ENCODE measurements around the gene POGZ.

Gene POGZ

DNA sequence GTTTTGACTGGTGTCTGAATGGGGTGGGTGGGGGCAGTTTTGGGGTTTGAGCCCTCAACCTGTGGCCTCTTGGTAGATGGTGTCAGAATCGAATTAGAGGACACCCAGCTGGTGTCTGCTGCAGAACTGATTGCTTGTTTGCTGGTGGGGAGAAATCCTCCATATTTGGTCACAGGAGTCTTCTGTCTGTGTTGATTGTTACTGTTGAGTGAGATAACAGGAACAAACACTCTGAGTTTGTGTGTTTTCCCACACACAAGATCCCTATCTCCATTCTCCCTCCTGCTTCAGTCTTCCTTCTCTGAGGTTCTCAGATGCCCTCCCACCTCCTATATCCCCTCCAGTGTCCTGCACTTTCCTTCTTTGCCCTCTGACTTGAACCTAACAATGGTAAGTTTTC, 32.8 kb upstream of the POGZ start:
- peaks cover 5% of the 10 kb centered on the region for H3K4me1 ChIP-seq (ENCODE audit: control insufficient read depth, insufficient read depth, low read depth, low read length)
- no peaks in the 10 kb centered on the region for H3K9me3 ChIP-seq (ENCODE audit: control insufficient read depth, low read length)
- DNase-seq = no peak
- H2BK120ac ChIP-seq (ENCODE audit: low read depth, low read length) = no peak overlapping the region
- no peak overlapping the region for H2AFZ ChIP-seq (ENCODE audit: low read depth, low read length)
- no peak overlapping the region for H3K4me3 ChIP-seq (ENCODE audit: insufficient read depth in 1 of 2, low read depth in 1 of 2, low read length in 2 of 2)
- peak overlapping the region; percentile 1 for H2BK5ac ChIP-seq (ENCODE audit: low read depth, low read length, poor library complexity, severe bottlenecking)
- H2BK15ac ChIP-seq (ENCODE audit: low read depth, poor library complexity, severe bottlenecking) = no peak overlapping the region
- peaks cover 0 to 17% of the 10 kb centered on the region in 2 experiments for H3K27me3 ChIP-seq (ENCODE audit: control insufficient read depth in 1 of 2, insufficient read depth in 1 of 2, low read length in 2 of 2)
- H4K8ac ChIP-seq (ENCODE audit: low read length) = no peak overlapping the region
- H3K23ac ChIP-seq (ENCODE audit: low read length in 2 of 2) = no peak overlapping the region
- H3K36me3 ChIP-seq (ENCODE audit: control insufficient read depth in 1 of 2, insufficient read depth in 2 of 2, low read depth in 1 of 2, low read length in 2 of 2) = no peaks in the 10 kb centered on the region
- 60% methylated on average over 1 of the region's 1 CpG for WGBS
- no peak overlapping the region for H3K27ac ChIP-seq (ENCODE audit: low read length, poor library complexity, severe bottlenecking)
- no peak overlapping the region for H3K4ac ChIP-seq (ENCODE audit: low read depth in 1 of 2, low read length in 2 of 2)
- no peak overlapping the region for H2BK12ac ChIP-seq (ENCODE audit: low read length in 2 of 2)
- no peak overlapping the region for H3K14ac ChIP-seq (ENCODE audit: low read length in 2 of 2)
- no peak overlapping the region for H3K4me2 ChIP-seq (ENCODE audit: low read length, poor library complexity, severe bottlenecking)
- H2AK5ac ChIP-seq (ENCODE audit: low read length, severe bottlenecking) = no peak overlapping the region
- no peak overlapping the region for H3K9ac ChIP-seq (ENCODE audit: low read length)
- H4K91ac ChIP-seq (ENCODE audit: low read length) = no peak overlapping the region
- peak overlapping the region in 1 of 2 experiments; percentile 34 for H3K18ac ChIP-seq (ENCODE audit: low read depth in 1 of 2, low read length in 2 of 2)
- no peaks in the 10 kb centered on the region for H3K79me1 ChIP-seq (replicated peaks; ENCODE audit: low read length, poor library complexity, severe bottlenecking)

DNA sequence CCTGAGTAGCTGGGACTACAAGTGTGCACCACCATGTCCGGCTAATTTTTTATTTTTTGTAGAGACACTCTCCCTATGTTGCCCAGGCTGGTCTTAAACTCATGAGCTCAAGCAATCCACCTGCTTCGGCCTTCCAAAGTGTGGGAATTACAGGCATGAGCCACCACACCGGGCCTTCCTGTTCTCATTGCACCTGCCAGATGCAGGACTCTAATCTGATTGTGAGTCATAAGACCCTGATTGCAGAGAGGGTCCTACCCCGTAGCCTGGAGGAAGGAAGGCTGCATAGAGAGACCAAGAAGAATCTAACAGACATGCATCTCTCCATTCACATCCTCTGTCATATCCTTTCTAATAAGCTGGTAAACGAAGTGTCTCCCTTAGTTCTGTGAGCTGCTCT, 32.3 kb upstream of the POGZ start:
- DNase-seq = no peak
- H3K4me1 ChIP-seq (ENCODE audit: control insufficient read depth, insufficient read depth, low read depth, low read length) = peaks cover 5% of the 10 kb centered on the region
- H2AFZ ChIP-seq (ENCODE audit: low read depth, low read length) = no peak overlapping the region
- H4K8ac ChIP-seq (ENCODE audit: low read length) = no peak overlapping the region
- H3K4ac ChIP-seq (ENCODE audit: low read depth in 1 of 2, low read length in 2 of 2) = no peak overlapping the region
- H3K27ac ChIP-seq (ENCODE audit: low read length, poor library complexity, severe bottlenecking) = no peak overlapping the region
- H3K27me3 ChIP-seq (ENCODE audit: control insufficient read depth in 1 of 2, insufficient read depth in 1 of 2, low read length in 2 of 2) = peaks cover 0 to 17% of the 10 kb centered on the region in 2 experiments
- H3K14ac ChIP-seq (ENCODE audit: low read length in 2 of 2) = no peak overlapping the region
- H3K9ac ChIP-seq (ENCODE audit: low read length) = no peak overlapping the region
- H2BK12ac ChIP-seq (ENCODE audit: low read length in 2 of 2) = no peak overlapping the region
- H2BK15ac ChIP-seq (ENCODE audit: low read depth, poor library complexity, severe bottlenecking) = no peak overlapping the region
- no peak overlapping the region for H3K23ac ChIP-seq (ENCODE audit: low read length in 2 of 2)
- 74% methylated on average over 5 of the region's 5 CpGs for WGBS
- no peak overlapping the region for H3K4me3 ChIP-seq (ENCODE audit: insufficient read depth in 1 of 2, low read depth in 1 of 2, low read length in 2 of 2)
- H3K18ac ChIP-seq (ENCODE audit: low read depth in 1 of 2, low read length in 2 of 2) = no peak overlapping the region
- H2AK5ac ChIP-seq (ENCODE audit: low read length, severe bottlenecking) = no peak overlapping the region
- no peak overlapping the region for H4K91ac ChIP-seq (ENCODE audit: low read length)
- H2BK5ac ChIP-seq (ENCODE audit: low read depth, low read length, poor library complexity, severe bottlenecking) = peak overlapping the region; percentile 1
- H3K9me3 ChIP-seq (ENCODE audit: control insufficient read depth, low read length) = no peaks in the 10 kb centered on the region
- no peaks in the 10 kb centered on the region for H3K79me1 ChIP-seq (replicated peaks; ENCODE audit: low read length, poor library complexity, severe bottlenecking)
- H3K36me3 ChIP-seq (ENCODE audit: control insufficient read depth in 1 of 2, insufficient read depth in 2 of 2, low read depth in 1 of 2, low read length in 2 of 2) = no peaks in the 10 kb centered on the region
- H3K4me2 ChIP-seq (ENCODE audit: low read length, poor library complexity, severe bottlenecking) = no peak overlapping the region
- H2BK120ac ChIP-seq (ENCODE audit: low read depth, low read length) = no peak overlapping the region

GRCh38 chr1:151486557-151486956, 27.3 kb upstream of the POGZ start:
- Histone ChIP-seq H3K23ac (ENCODE audit: low read length in 2 of 2) (no peak overlapping the region), H3K4ac (ENCODE audit: low read depth in 1 of 2, low read length in 2 of 2) (no peak overlapping the region), H2BK15ac (ENCODE audit: low read depth, poor library complexity, severe bottlenecking) (no peak overlapping the region), H3K9me3 (ENCODE audit: control insufficient read depth, low read length) (peaks cover 5% of the 10 kb centered on the region), H2AFZ (ENCODE audit: low read depth, low read length) (no peak overlapping the region), H2BK5ac (ENCODE audit: low read depth, low read length, poor library complexity, severe bottlenecking) (no peak overlapping the region), H3K18ac (ENCODE audit: low read depth in 1 of 2, low read length in 2 of 2) (no peak overlapping the region), H3K27ac (ENCODE audit: low read length, poor library complexity, severe bottlenecking) (no peak overlapping the region), H2BK12ac (ENCODE audit: low read length in 2 of 2) (no peak overlapping the region), H2BK120ac (ENCODE audit: low read depth, low read length) (no peak overlapping the region), H3K36me3 (ENCODE audit: control insufficient read depth in 1 of 2, insufficient read depth in 2 of 2, low read depth in 1 of 2, low read length in 2 of 2) (no peaks in the 10 kb centered on the region), H3K9ac (ENCODE audit: low read length) (no peak overlapping the region), H3K14ac (ENCODE audit: low read length in 2 of 2) (no peak overlapping the region), H3K79me1 (replicated peaks; ENCODE audit: low read length, poor library complexity, severe bottlenecking) (no peaks in the 10 kb centered on the region), H3K27me3 (ENCODE audit: control insufficient read depth in 1 of 2, insufficient read depth in 1 of 2, low read length in 2 of 2) (peaks cover 0 to 1% of the 10 kb centered on the region in 2 experiments), H3K4me1 (ENCODE audit: control insufficient read depth, insufficient read depth, low read depth, low read length) (no peaks in the 10 kb centered on the region), H3K4me3 (ENCODE audit: insufficient read depth in 1 of 2, low read depth in 1 of 2, low read length in 2 of 2) (no peak overlapping the region), H4K8ac (ENCODE audit: low read length) (no peak overlapping the region), H3K4me2 (ENCODE audit: low read length, poor library complexity, severe bottlenecking) (no peak overlapping the region), H4K91ac (ENCODE audit: low read length) (no peak overlapping the region), H2AK5ac (ENCODE audit: low read length, severe bottlenecking) (no peak overlapping the region)
- 91% methylated on average over 1 of the region's 1 CpG for WGBS
- no peak for DNase-seq

- Histone ChIP-seq H3K36me3 (ENCODE audit: control insufficient read depth in 1 of 2, insufficient read depth in 2 of 2, low read depth in 1 of 2, low read length in 2 of 2) (no peaks in the 10 kb centered on the region), H3K14ac (ENCODE audit: low read length in 2 of 2) (no peak overlapping the region), H3K4ac (ENCODE audit: low read depth in 1 of 2, low read length in 2 of 2) (no peak overlapping the region), H2BK15ac (ENCODE audit: low read depth, poor library complexity, severe bottlenecking) (no peak overlapping the region), H3K9ac (ENCODE audit: low read length) (no peak overlapping the region), H2AFZ (ENCODE audit: low read depth, low read length) (no peak overlapping the region), H3K4me1 (ENCODE audit: control insufficient read depth, insufficient read depth, low read depth, low read length) (no peaks in the 10 kb centered on the region), H2BK12ac (ENCODE audit: low read length in 2 of 2) (no peak overlapping the region), H2BK120ac (ENCODE audit: low read depth, low read length) (no peak overlapping the region), H3K4me3 (ENCODE audit: insufficient read depth in 1 of 2, low read depth in 1 of 2, low read length in 2 of 2) (no peak overlapping the region), H3K23ac (ENCODE audit: low read length in 2 of 2) (no peak overlapping the region), H4K8ac (ENCODE audit: low read length) (no peak overlapping the region), H3K27me3 (ENCODE audit: control insufficient read depth in 1 of 2, insufficient read depth in 1 of 2, low read length in 2 of 2) (no peaks in the 10 kb centered on the region), H4K91ac (ENCODE audit: low read length) (no peak overlapping the region), H3K9me3 (ENCODE audit: control insufficient read depth, low read length) (peaks cover 5% of the 10 kb centered on the region), H3K27ac (ENCODE audit: low read length, poor library complexity, severe bottlenecking) (no peak overlapping the region), H3K18ac (ENCODE audit: low read depth in 1 of 2, low read length in 2 of 2) (no peak overlapping the region), H2AK5ac (ENCODE audit: low read length, severe bottlenecking) (no peak overlapping the region), H2BK5ac (ENCODE audit: low read depth, low read length, poor library complexity, severe bottlenecking) (no peak overlapping the region), H3K4me2 (ENCODE audit: low read length, poor library complexity, severe bottlenecking) (no peak overlapping the region), H3K79me1 (replicated peaks; ENCODE audit: low read length, poor library complexity, severe bottlenecking) (no peaks in the 10 kb centered on the region)
- DNase-seq = no peak
- WGBS = 75% methylated on average over 4 of the region's 5 CpGs
These were observed 26.5 kb upstream of the POGZ start for GRCh38 chr1:151485685-151486255.
